ENCODE measurements around the gene CCDC57.

Gene CCDC57

GRCh38 chr17:82089723-82090548, 122.7 kb downstream of the CCDC57 start:
- no peak for DNase-seq

GRCh38 chr17:82088838-82089722, 123.6 kb downstream of the CCDC57 start:
- DNase-seq, result no peak

GRCh38 chr17:82087961-82088837, 124.4 kb downstream of the CCDC57 start:
- DNase-seq, result no peak

DNA sequence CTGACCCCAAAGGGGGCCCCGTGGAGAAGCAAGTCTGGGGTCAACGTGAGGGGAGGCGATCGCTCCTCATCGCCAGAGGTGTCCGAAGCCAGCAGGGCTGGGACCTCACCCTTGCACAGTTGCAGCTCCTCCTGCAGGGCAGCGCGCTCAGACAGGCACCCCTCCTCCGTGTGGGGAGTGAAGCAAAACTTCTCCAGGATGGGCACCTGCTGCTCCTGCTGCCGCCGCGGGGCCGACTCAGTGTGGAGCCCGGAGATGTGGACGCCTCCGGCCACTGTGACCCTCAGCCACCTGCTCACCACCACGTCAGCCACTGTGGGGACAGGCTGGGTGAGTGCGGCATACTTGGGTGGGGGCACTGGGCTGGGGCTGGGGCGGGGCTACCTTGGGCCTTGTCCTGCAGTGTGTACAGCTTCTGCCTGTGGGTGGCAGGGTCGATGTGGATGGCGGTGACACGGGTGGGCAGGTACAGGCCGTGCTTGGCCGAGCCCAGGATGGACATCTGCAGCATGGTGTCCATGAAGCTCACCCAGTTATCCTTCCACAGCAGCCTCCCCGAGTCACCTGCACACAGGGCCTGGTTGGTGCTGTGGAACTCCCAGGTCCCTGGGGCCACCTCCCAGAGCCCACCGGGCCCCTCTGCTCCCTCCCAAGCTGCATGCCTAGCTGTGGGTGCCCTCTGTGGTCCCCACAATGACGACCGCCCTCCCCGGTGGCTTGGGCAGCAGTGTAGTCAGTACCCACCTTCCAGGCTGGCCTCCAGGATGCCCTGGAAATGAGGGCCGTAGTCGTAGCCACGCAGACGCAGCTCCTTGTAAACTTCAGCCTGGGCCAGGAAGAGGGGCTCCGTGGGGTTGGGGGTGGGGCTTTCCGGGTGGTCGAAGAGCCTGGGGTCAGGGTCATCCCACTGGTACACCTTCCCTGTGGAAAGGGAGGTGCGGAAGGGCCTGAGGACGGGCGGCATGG, 125.4 kb downstream of the CCDC57 start:
- no peak for DNase-seq

GRCh38 chr17:82085931-82086764, 126.5 kb downstream of the CCDC57 start:
- no peak for DNase-seq

GRCh38 chr17:82085031-82085861, 127.4 kb downstream of the CCDC57 start:
- no peak for DNase-seq

- DNase-seq, result no peak
Measured at GRCh38 chr17:82084373-82085030, 128.1 kb downstream of the CCDC57 start.

- DNase-seq, result no peak
Measured at GRCh38 chr17:82083533-82084359, 128.9 kb downstream of the CCDC57 start.

DNA sequence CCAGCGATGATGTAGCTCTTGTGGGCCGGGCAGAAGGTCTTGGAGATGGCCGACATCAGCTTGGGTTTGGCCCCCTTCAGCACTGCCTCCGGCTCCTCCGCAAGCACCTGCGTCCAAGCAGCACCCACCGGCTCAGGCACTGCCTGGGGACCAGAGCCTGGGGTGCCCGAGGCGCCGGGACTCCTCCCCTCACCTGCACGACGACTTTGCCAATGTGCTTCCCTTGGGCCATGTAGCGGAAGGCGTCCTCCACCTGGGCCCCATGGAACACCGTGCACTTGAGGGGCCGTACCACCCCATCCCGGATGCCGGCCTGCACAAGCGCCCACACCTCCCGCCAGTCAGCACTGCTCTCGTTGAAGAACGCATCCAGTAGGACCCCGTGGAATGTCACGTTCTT, 129.6 kb downstream of the CCDC57 start:
- no peak for DNase-seq

DNA sequence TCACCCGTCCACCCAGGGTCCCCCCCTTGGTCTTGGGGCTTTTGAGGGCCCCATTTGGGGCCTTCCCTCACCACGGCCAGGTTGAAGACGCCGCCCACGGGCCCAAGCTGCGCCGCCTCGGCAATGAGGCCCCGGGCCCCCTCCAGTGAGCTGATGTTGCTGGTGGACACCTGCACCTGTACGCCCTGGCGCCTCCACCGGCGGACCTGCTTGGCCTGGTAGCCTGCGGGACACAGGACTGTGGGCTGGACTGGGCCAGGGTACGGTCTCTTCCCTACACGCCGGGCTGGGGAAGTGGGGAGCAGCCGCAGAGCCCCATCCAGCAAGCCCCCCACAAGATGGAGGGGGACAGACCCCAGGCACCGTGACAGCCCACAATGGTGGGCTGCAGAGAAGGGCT, 130.2 kb downstream of the CCDC57 start:
- DNase-seq, result no peak

GRCh38 chr17:82081966-82082365, 130.7 kb downstream of the CCDC57 start:
- DNase-seq, result no peak

GRCh38 chr17:82081546-82081945, 131.1 kb downstream of the CCDC57 start:
- DNase-seq, result no peak

- no peak for DNase-seq
Measured at GRCh38 chr17:82080789-82081464, 131.7 kb downstream of the CCDC57 start.

DNA sequence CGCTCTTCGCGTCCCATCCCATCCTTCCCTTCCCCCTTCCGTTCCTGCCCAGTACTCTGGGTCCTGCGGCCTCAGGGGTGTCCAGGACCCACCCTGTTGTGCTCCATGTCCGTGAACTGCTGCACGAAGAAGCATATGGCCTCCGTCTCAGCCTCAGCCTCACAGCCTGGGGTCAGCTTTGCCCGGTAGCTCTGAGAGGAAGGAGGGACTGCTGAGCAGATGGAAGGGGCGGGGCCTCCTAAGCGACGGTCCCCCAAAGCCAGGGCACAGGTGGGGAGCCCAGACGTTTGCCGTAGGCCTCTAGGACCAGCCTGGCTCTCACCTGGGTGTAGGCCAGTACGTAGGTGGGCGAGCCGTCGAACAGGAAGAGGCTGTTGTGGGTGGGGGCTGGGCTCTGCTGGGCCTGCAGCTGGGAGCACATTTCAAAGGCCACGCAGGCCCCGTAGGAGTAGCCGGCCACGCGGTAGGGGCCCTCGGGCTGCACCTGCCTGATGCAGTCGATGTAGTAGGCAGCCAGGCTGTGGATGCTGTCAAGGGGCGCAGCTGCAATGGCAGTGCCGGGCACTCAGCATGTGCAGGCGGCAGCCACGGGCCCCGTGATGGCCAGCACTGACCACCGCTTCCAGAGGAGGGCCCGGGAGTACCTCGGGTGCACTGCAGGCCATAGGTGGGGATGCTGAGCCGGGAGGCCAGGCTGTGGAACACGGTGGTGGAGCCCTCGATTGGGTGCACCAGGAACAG, 132.4 kb downstream of the CCDC57 start:
- DNase-seq, result no peak

GRCh38 chr17:82079001-82079677, 133.5 kb downstream of the CCDC57 start:
- DNase-seq, result no peak

GRCh38 chr17:82078433-82078832, 134.2 kb downstream of the CCDC57 start:
- no peak for DNase-seq

Data from KG1 (cell line).